ENCODE results near the gene PEX10.

Gene PEX10

DNA sequence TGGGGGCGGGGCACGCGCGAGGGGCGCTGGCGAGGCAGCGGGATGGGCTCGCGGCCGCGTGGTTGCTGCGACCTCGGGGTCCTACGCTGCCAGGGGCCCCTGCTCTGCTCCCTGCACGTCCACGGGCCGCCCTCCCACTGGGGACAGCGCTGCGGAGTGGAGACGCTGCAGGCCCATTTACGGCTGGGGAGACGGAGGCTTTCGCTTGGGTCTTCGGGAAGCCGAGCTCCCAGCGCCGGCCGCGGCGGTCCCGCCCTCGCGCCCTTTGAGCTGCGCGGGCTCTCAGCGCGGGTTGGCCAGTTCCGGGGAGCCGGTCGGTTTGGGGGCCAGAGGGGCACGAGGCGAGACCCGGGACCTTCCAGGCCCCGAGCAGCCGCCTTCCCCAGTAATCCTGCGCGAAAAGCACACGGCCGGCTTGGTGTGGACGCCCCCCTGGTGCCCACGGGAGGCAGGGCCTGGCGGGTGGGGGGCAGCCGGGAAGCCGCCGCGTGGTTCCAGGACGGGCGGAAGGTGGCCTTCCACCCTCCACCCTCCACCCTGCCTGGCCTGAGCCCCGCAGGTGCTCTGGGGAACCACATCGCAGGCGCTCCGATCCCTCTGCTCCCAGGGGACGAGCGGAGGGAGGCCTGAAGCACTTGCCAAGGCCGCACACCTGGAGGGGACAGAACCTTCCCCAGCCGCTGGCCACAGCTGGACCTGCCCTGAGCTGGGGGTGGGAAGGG, 570 bp upstream of the PEX10 start:
- DNase-seq (ENCODE audit: low read depth): peak; percentile 49
- peak overlapping the region; percentile 64 for H3K4me3 ChIP-seq (replicated peaks; ENCODE audit: low read depth, low read length)
- TF ChIP-seq, protein P1, sequence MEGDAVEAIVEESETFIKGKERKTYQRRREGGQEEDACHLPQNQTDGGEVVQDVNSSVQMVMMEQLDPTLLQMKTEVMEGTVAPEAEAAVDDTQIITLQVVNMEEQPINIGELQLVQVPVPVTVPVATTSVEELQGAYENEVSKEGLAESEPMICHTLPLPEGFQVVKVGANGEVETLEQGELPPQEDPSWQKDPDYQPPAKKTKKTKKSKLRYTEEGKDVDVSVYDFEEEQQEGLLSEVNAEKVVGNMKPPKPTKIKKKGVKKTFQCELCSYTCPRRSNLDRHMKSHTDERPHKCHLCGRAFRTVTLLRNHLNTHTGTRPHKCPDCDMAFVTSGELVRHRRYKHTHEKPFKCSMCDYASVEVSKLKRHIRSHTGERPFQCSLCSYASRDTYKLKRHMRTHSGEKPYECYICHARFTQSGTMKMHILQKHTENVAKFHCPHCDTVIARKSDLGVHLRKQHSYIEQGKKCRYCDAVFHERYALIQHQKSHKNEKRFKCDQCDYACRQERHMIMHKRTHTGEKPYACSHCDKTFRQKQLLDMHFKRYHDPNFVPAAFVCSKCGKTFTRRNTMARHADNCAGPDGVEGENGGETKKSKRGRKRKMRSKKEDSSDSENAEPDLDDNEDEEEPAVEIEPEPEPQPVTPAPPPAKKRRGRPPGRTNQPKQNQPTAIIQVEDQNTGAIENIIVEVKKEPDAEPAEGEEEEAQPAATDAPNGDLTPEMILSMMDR (IDR thresholded peaks at IDR 0.05; ENCODE audit: low read length, missing control alignments): no peak

DNA sequence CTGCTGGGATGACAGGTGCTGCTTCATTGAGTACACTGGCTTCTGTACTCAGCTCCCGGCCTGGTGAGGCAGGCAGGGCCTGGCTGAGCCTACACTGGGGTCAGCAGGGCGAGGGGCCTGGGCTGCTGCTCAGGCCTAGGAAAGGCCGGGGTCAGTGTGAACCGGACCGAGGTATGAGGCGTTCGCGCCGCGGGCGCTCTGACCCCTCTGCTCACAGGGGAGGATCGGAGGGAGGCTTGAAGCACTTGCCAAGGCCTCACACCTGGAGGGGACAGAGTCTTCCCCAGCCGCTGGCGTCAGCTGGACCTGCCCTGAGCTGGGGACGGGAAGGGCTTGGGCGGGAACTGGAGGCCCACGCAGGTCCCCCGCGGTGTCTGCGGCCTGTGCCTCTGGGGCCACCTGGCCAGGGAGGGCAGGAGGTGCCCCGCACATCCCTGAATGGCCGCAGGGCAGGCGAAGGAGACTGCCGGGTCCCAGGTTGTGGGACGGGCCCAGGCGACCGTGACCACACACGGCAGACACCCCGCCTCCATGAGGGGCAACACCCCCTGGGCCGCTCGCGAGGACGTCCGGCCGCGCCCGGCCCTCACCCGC, 466 bp downstream of the PEX10 start:
- TF ChIP-seq, protein P1 (IDR thresholded peaks at IDR 0.05; ENCODE audit: low read length, missing control alignments): no peak
- DNase-seq (ENCODE audit: low read depth): no peak

DNA sequence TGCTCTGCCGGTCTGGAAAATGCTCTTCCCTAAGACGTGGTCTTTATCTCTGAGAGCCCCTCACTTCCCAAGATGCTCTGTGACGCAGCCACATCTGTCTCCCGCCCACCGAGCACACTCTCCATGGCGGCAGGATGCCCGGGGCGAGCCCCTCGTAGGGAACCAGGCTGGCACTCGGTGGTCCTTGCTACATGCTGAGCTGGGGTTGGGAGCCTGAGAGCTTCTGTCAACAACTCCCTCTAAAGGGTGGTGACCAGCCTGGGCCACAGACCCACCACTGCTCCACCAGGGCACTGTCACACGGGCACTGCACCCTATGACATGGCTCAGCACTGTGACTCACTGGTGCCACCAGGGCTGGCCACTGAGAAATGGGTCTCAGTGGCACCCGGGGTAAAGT, 2.6 kb downstream of the PEX10 start:
- H3K4me3 ChIP-seq (replicated peaks; ENCODE audit: low read depth, low read length): no peak overlapping the region
- TF ChIP-seq, protein P1 (IDR thresholded peaks at IDR 0.05; ENCODE audit: low read length, missing control alignments): no peak
- no peak for DNase-seq (ENCODE audit: low read depth)

More for the DNA sequence above, 466 bp downstream of the PEX10 start:
- H3K4me3 ChIP-seq (replicated peaks; ENCODE audit: low read depth, low read length): peak overlapping the region; percentile 82

DNA sequence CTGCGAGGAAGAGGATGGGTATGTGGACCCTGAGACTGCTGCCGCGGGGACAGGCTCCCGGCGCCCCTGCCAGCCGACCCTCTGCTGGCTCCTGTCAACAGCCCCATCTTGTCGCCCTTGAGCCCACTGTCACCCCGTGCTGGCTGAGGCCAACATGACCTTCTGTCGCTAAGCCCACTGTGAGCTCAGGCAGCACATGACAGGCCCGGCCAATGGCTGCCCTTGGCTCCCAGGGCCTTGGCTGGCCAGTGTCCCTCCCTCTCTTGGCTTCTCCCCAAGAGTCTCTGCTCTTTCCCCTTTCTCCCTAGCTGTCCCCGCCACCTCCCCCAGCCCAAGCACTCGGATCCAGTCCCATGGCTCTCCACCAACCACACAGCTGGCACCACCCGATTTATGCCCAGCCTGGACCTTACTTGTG, 3.5 kb downstream of the PEX10 start:
- TF ChIP-seq, protein P1 (IDR thresholded peaks at IDR 0.05; ENCODE audit: low read length, missing control alignments): no peak
- no peak for DNase-seq (ENCODE audit: low read depth)
- H3K4me3 ChIP-seq (replicated peaks; ENCODE audit: low read depth, low read length): no peak overlapping the region

DNA sequence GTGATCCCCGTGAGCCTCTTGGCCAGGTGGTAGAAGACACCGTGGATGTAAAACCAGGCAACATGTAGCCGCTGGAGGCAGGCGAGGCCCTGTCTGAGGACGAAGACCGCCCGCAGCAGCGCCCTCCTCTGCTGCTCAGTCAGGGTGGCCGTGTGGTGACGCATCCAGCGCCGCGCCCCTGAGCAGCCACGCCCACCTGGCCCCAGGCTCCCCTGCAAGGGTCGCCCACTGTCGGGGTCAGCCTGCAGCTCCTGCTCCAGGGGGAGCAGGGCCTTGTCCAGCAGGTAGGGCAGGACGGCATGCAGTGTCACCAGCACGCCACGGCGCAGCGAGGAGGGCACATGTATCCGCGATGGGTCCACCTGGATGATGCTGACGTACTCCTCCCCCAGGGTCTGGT, 3.9 kb downstream of the PEX10 start:
- no peak for DNase-seq (ENCODE audit: low read depth)
- no peak overlapping the region for H3K4me3 ChIP-seq (replicated peaks; ENCODE audit: low read depth, low read length)
- TF ChIP-seq, protein P1 (IDR thresholded peaks at IDR 0.05; ENCODE audit: low read length, missing control alignments): no peak

DNA sequence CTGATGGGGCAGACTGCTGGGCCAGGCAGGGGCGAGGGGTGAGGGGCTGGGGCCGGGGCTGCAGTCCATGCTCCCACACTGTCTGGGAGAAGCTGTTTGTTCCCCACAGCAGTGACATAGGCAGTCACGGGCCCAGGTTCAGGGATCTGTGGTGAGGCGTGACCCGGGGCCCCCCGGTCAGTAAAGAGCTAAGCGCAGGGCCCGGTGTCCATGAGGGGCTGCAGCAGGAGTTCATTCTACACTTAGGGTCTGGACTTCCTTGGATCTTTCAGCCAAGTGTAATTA, 4.4 kb downstream of the PEX10 start:
- DNase-seq (ENCODE audit: low read depth): no peak
- H3K4me3 ChIP-seq (replicated peaks; ENCODE audit: low read depth, low read length): no peak overlapping the region
- TF ChIP-seq, protein P1 (IDR thresholded peaks at IDR 0.05; ENCODE audit: low read length, missing control alignments): no peak

Data from fibroblast of pulmonary artery (primary cell).